ENCODE measurements around the gene THOC6.
A peak's percentile ranks its signal among the peaks of the same experiment; 100 is the strongest.

The THOC6 gene

GRCh38 chr16:3010510-3010909, 13.3 kb upstream of the THOC6 start:
- H3K27ac ChIP-seq (ENCODE audit: low read length), result no peak overlapping the region
- peak overlapping the region; percentile 83; the same call in 1 of the 2 replicates for H3K9ac ChIP-seq (ENCODE audit: low read depth, low read length)
- H3K4me3 ChIP-seq (ENCODE audit: low read length), result no peak overlapping the region
- H3K36me3 ChIP-seq (ENCODE audit: insufficient read depth, low read depth, low read length), result peaks cover 13% of the 10 kb centered on the region
- H3K27me3 ChIP-seq (ENCODE audit: insufficient read depth, low read length), result peaks cover 39% of the 10 kb centered on the region
- peaks cover 45% of the 10 kb centered on the region for H3K4me1 ChIP-seq (ENCODE audit: insufficient read depth, low read length)
- H3K9me3 ChIP-seq (ENCODE audit: insufficient read depth, low read depth, low read length), result no peaks in the 10 kb centered on the region

DNA sequence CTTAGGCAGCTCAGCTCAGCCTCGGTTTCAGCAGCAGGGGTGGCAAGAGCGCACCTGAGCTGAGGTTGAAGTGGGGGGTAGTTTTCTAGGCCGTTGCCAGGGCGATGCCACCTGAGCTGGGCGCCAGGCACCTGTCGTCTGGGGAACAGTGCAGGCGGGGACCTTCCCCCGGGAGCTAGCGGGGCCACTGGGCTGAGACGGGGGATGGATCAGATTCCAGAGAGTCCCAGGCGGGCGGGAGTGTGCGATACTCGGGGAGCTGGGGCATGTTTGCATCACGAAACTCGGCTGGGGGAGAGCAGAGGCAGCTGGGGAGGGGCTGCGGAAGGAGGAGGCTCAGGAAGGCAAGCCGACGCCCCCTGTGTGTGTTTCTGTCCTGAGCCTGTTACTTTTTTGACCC, 11.6 kb upstream of the THOC6 start:
- Histone ChIP-seq H3K9me3 (ENCODE audit: insufficient read depth, low read depth, low read length) (no peaks in the 10 kb centered on the region), H3K27me3 (ENCODE audit: insufficient read depth, low read length) (peaks cover 34% of the 10 kb centered on the region), H3K36me3 (ENCODE audit: insufficient read depth, low read depth, low read length) (peaks cover 22% of the 10 kb centered on the region), H3K4me3 (ENCODE audit: low read length) (peak overlapping the region; percentile 59), H3K27ac (ENCODE audit: low read length) (no peak overlapping the region), H3K4me1 (ENCODE audit: insufficient read depth, low read length) (peaks cover 37% of the 10 kb centered on the region), H3K9ac (ENCODE audit: low read depth, low read length) (peak overlapping the region; percentile 26; the same call in 1 of the 2 replicates)

- Histone ChIP-seq H3K27me3 (ENCODE audit: insufficient read depth, low read length) (peaks cover 32% of the 10 kb centered on the region), H3K4me3 (ENCODE audit: low read length) (peak within 1 kb of the TSS; percentile 59), H3K4me1 (ENCODE audit: insufficient read depth, low read length) (peaks cover 30% of the 10 kb centered on the region), H3K9me3 (ENCODE audit: insufficient read depth, low read depth, low read length) (no peaks in the 10 kb centered on the region), H3K36me3 (ENCODE audit: insufficient read depth, low read depth, low read length) (peaks cover 22% of the 10 kb centered on the region), H3K27ac (ENCODE audit: low read length) (no peak within 1 kb of the TSS), H3K9ac (ENCODE audit: low read depth, low read length) (peak within 1 kb of the TSS; percentile 26; the same call in 1 of the 2 replicates)
These were observed 10.9 kb upstream of the THOC6 start, which contains the start of gene CLDN9 for GRCh38 chr16:3012828-3013420. CLDN9 (plus strand) TSS chr16:3012923; CDS start chr16:3013363, 440 bp downstream.

DNA sequence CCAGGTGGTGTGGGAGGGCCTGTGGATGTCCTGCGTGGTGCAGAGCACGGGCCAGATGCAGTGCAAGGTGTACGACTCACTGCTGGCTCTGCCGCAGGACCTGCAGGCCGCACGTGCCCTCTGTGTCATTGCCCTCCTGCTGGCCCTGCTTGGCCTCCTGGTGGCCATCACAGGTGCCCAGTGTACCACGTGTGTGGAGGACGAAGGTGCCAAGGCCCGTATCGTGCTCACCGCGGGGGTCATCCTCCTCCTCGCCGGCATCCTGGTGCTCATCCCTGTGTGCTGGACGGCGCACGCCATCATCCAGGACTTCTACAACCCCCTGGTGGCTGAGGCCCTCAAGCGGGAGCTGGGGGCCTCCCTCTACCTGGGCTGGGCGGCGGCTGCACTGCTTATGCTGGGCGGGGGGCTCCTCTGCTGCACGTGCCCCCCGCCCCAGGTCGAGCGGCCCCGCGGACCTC, 10.3 kb upstream of the THOC6 start:
- Histone ChIP-seq H3K36me3 (ENCODE audit: insufficient read depth, low read depth, low read length) (peaks cover 22% of the 10 kb centered on the region), H3K27ac (ENCODE audit: low read length) (no peak overlapping the region), H3K4me1 (ENCODE audit: insufficient read depth, low read length) (peaks cover 30% of the 10 kb centered on the region), H3K27me3 (ENCODE audit: insufficient read depth, low read length) (peaks cover 32% of the 10 kb centered on the region), H3K4me3 (ENCODE audit: low read length) (no peak overlapping the region; the same call in 1 of the 2 replicates), H3K9me3 (ENCODE audit: insufficient read depth, low read depth, low read length) (no peaks in the 10 kb centered on the region), H3K9ac (ENCODE audit: low read depth, low read length) (no peak overlapping the region)

- Histone ChIP-seq H3K27me3 (ENCODE audit: insufficient read depth, low read length) (peaks cover 32% of the 10 kb centered on the region), H3K4me1 (ENCODE audit: insufficient read depth, low read length) (peaks cover 23% of the 10 kb centered on the region), H3K4me3 (ENCODE audit: low read length) (no peak overlapping the region), H3K9me3 (ENCODE audit: insufficient read depth, low read depth, low read length) (no peaks in the 10 kb centered on the region), H3K9ac (ENCODE audit: low read depth, low read length) (no peak overlapping the region), H3K27ac (ENCODE audit: low read length) (no peak overlapping the region), H3K36me3 (ENCODE audit: insufficient read depth, low read depth, low read length) (peaks cover 22% of the 10 kb centered on the region)
These were observed 9.7 kb upstream of the THOC6 start for GRCh38 chr16:3013998-3014690.

- H3K4me3 ChIP-seq (ENCODE audit: low read length), result no peak overlapping the region
These were observed 8.9 kb upstream of the THOC6 start for GRCh38 chr16:3014971-3015370.

GRCh38 chr16:3015865-3016521, 7.8 kb upstream of the THOC6 start:
- Histone ChIP-seq H3K4me1 (ENCODE audit: insufficient read depth, low read length) (peaks cover 23% of the 10 kb centered on the region), H3K9ac (ENCODE audit: low read depth, low read length) (no peak overlapping the region), H3K27me3 (ENCODE audit: insufficient read depth, low read length) (peaks cover 32% of the 10 kb centered on the region), H3K36me3 (ENCODE audit: insufficient read depth, low read depth, low read length) (peaks cover 22% of the 10 kb centered on the region), H3K4me3 (ENCODE audit: low read length) (peak overlapping the region; percentile 43), H3K9me3 (ENCODE audit: insufficient read depth, low read depth, low read length) (no peaks in the 10 kb centered on the region), H3K27ac (ENCODE audit: low read length) (no peak overlapping the region)

More at GRCh38 chr16:3014971-3015370, 8.9 kb upstream of the THOC6 start:
- Histone ChIP-seq H3K36me3 (ENCODE audit: insufficient read depth, low read depth, low read length) (peaks cover 22% of the 10 kb centered on the region), H3K9ac (ENCODE audit: low read depth, low read length) (no peak overlapping the region), H3K9me3 (ENCODE audit: insufficient read depth, low read depth, low read length) (no peaks in the 10 kb centered on the region), H3K27me3 (ENCODE audit: insufficient read depth, low read length) (peaks cover 32% of the 10 kb centered on the region), H3K27ac (ENCODE audit: low read length) (no peak overlapping the region), H3K4me1 (ENCODE audit: insufficient read depth, low read length) (peaks cover 23% of the 10 kb centered on the region)

DNA sequence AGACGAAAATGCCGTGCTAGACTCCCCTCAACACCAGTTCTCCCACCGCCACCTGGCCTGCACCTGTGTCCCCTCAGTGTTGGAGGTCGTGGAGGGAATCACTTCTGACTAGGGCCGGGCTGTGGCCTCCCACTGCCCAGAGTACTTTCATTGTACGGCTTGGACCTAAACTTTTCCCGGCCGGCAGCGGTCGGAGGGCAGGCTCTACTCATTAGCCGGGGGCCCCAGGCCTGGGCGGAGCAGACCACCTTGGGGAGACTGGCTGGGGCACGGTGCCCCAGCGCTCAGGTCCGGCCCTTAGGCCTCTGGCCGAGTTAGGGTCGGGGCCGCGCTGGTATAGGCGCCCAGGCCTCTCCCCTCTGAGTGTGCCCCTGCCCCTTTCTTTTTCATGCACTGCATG, 6.5 kb upstream of the THOC6 start:
- Histone ChIP-seq H3K27me3 (ENCODE audit: insufficient read depth, low read length) (peaks cover 22% of the 10 kb centered on the region), H3K36me3 (ENCODE audit: insufficient read depth, low read depth, low read length) (peaks cover 28% of the 10 kb centered on the region), H3K9ac (ENCODE audit: low read depth, low read length) (peak overlapping the region; percentile 97), H3K4me3 (ENCODE audit: low read length) (peak overlapping the region; percentile 98), H3K27ac (ENCODE audit: low read length) (peak overlapping the region; percentile 79), H3K4me1 (ENCODE audit: insufficient read depth, low read length) (peaks cover 24% of the 10 kb centered on the region), H3K9me3 (ENCODE audit: insufficient read depth, low read depth, low read length) (no peaks in the 10 kb centered on the region)

DNA sequence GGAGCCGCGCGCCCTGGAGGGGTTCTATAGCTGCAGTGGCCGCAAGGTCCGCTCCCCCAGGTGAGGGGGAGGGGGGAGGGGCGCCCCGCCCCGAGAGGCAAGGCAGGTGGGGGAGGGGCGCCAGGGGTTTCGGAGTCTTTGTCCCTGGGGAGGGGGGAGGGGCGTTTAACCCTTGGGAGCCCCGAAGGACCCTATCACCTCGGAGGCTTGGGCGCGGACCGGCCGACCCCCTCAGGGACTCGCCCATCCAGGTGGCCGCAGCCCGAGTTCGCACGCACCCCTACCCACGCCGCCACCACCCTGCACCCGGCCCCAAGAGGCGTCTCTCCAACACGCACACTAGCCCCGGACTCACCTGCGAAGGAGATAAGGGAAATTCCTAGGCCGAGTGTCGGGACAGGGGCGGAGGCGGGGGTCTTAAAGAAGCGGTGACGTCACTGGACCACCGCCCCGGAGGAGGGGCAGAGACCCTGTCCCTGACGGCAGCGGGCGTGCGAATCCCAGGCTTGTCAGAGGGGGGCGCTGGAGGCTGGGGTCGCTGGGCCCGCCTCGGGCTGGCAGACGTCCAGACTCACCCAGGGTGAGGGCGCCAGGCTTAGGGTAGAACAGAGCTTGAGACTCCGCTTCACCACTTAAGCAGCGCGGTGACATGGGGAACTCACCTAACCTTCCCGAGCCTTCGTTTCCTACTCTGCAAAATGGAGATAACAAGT, 5.9 kb upstream of the THOC6 start, which contains the start of gene CLDN6:
Gene CLDN6, minus strand, starts transcription at position 390 of the 713 bp plus-strand sequence. CDS start 2,162 bp downstream, outside the sequence.
- Histone ChIP-seq H3K9me3 (ENCODE audit: insufficient read depth, low read depth, low read length) (no peaks in the 10 kb centered on the region), H3K9ac (ENCODE audit: low read depth, low read length) (peak within 1 kb of the TSS; percentile 97)

GRCh38 chr16:3019594-3020246, 4.1 kb upstream of the THOC6 start:
- H3K4me1 ChIP-seq (ENCODE audit: insufficient read depth, low read length), result peaks cover 23% of the 10 kb centered on the region
- H3K4me3 ChIP-seq (ENCODE audit: low read length), result peak overlapping the region; percentile 65
- peaks cover 28% of the 10 kb centered on the region for H3K36me3 ChIP-seq (ENCODE audit: insufficient read depth, low read depth, low read length)
- peaks cover 5% of the 10 kb centered on the region; the same call in 1 of the 2 replicates for H3K27me3 ChIP-seq (ENCODE audit: insufficient read depth, low read length)
- H3K27ac ChIP-seq (ENCODE audit: low read length), result no peak overlapping the region
- H3K9ac ChIP-seq (ENCODE audit: low read depth, low read length), result no peak overlapping the region
- no peaks in the 10 kb centered on the region for H3K9me3 ChIP-seq (ENCODE audit: insufficient read depth, low read depth, low read length)

More for the DNA sequence above, 5.9 kb upstream of the THOC6 start, which contains the start of gene CLDN6:
- Histone ChIP-seq H3K36me3 (ENCODE audit: insufficient read depth, low read depth, low read length) (peaks cover 33% of the 10 kb centered on the region), H3K4me3 (ENCODE audit: low read length) (peak within 1 kb of the TSS; percentile 98), H3K27ac (ENCODE audit: low read length) (peak within 1 kb of the TSS; percentile 79), H3K27me3 (ENCODE audit: insufficient read depth, low read length) (peaks cover 16% of the 10 kb centered on the region), H3K4me1 (ENCODE audit: insufficient read depth, low read length) (peaks cover 29% of the 10 kb centered on the region)

DNA sequence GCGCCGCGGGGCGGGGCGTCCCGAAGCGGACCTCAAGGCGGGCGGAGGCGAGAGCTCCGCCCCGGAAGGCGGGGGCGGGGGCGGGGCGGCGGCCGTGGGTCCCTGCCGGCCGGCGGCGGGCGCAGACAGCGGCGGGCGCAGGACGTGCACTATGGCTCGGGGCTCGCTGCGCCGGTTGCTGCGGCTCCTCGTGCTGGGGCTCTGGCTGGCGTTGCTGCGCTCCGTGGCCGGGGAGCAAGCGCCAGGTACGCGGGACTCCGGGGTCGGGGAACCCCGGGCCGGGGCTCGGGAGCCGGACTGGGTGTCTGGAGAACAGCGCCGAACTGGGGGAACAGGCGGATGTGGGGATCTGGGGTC, 3.6 kb upstream of the THOC6 start, which contains the start of gene TNFRSF12A:
Gene TNFRSF12A, plus strand, starts transcription at position 122 of the 357 bp plus-strand sequence. Its CDS starts 30 bp downstream, at position 152.
- Histone ChIP-seq H3K9me3 (ENCODE audit: insufficient read depth, low read depth, low read length) (no peaks in the 10 kb centered on the region), H3K36me3 (ENCODE audit: insufficient read depth, low read depth, low read length) (peaks cover 23% of the 10 kb centered on the region; the same call in 1 of the 2 replicates), H3K9ac (ENCODE audit: low read depth, low read length) (peak within 1 kb of the TSS; percentile 97), H3K27me3 (ENCODE audit: insufficient read depth, low read length) (peaks cover 5% of the 10 kb centered on the region; the same call in 1 of the 2 replicates), H3K4me3 (ENCODE audit: low read length) (peak within 1 kb of the TSS; percentile 92), H3K27ac (ENCODE audit: low read length) (peak within 1 kb of the TSS; percentile 40), H3K4me1 (ENCODE audit: insufficient read depth, low read length) (peaks cover 20% of the 10 kb centered on the region)

Measured in iPS-20b (cell line).